AG20443 (cell line): Measurements from ENCODE around the gene NANOG.
"Not testable (repeated sequence)": the region's sequence is repeated elsewhere in the genome, so short reads cannot be mapped to it uniquely, and the experiment has no call there.

Experiments
- DNase-seq: peaks from one replicate; pipeline ENCODE4 v3.0.0; 2012; ENCODE audit warnings: low spot score, mixed read lengths

Gene NANOG

GRCh38 chr12:7806319-7806718, 17.1 kb downstream of the NANOG start:
- DNase-seq: not testable (repeated sequence)

GRCh38 chr12:7806863-7807487, 17.8 kb downstream of the NANOG start:
- DNase-seq: peak; percentile 81

- not testable (repeated sequence) for DNase-seq
Measured at GRCh38 chr12:7825754-7826153, 36.6 kb downstream of the NANOG start.

GRCh38 chr12:7829737-7830136, 40.5 kb downstream of the NANOG start:
- not testable (repeated sequence) for DNase-seq

GRCh38 chr12:7832059-7832696, 43.0 kb downstream of the NANOG start:
- peak; percentile 83 for DNase-seq

- DNase-seq: not testable (repeated sequence)
Measured at GRCh38 chr12:7833201-7833600, 44.0 kb downstream of the NANOG start.

GRCh38 chr12:7833831-7834230, 44.6 kb downstream of the NANOG start:
- DNase-seq: no peak

- no peak for DNase-seq
Measured at GRCh38 chr12:7834701-7835100, 45.5 kb downstream of the NANOG start.

- DNase-seq: no peak
Measured at GRCh38 chr12:7835116-7835515, 45.9 kb downstream of the NANOG start.

- no peak for DNase-seq
Measured at GRCh38 chr12:7835766-7836165, 46.6 kb downstream of the NANOG start.

GRCh38 chr12:7837366-7837765, 48.2 kb downstream of the NANOG start:
- DNase-seq: no peak

- not testable (repeated sequence) for DNase-seq
Measured at GRCh38 chr12:7839226-7839625, 50.0 kb downstream of the NANOG start.

- DNase-seq: not testable (repeated sequence)
Measured at GRCh38 chr12:7839848-7840247, 50.6 kb downstream of the NANOG start.

GRCh38 chr12:7842444-7842843, 53.2 kb downstream of the NANOG start:
- DNase-seq: not testable (repeated sequence)

- not testable (repeated sequence) for DNase-seq
Measured at GRCh38 chr12:7843149-7843548, 53.9 kb downstream of the NANOG start.

GRCh38 chr12:7843583-7843982, 54.4 kb downstream of the NANOG start:
- DNase-seq: not testable (repeated sequence)

- no peak for DNase-seq
Measured at GRCh38 chr12:7844116-7844515, 54.9 kb downstream of the NANOG start.

- not testable (repeated sequence) for DNase-seq
Measured at GRCh38 chr12:7847226-7848097, 58.3 kb downstream of the NANOG start.

GRCh38 chr12:7848098-7848422, 58.9 kb downstream of the NANOG start:
- DNase-seq: not testable (repeated sequence)
